T follicular helper cell (primary cell): ENCODE data around the gene B4GALNT4.
"Not testable (repeated sequence)": the region's sequence is repeated elsewhere in the genome, so short reads cannot be mapped to it uniquely, and the experiment has no call there.

Experiments used
- DNase-seq: peaks from one replicate; pipeline ENCODE4 v3.0.0-alpha.2; 2020; ENCODE audit warnings: low read depth

B4GALNT4 gene

GRCh38 chr11:393219-394033 lies 24.1 kb downstream of the B4GALNT4 start:
- no peak for DNase-seq

GRCh38 chr11:394034-394857 lies 24.9 kb downstream of the B4GALNT4 start, which contains the start of gene PKP3:
TSS of gene PKP3 (plus strand) at chr11:394209. CDS start at chr11:394293, 84 bp downstream.
- no peak for DNase-seq

- no peak for DNase-seq
These were observed 25.8 kb downstream of the B4GALNT4 start for GRCh38 chr11:394858-395655.

- no peak for DNase-seq
These were observed 26.6 kb downstream of the B4GALNT4 start for GRCh38 chr11:395866-396265.

GRCh38 chr11:396511-396947 lies 27.2 kb downstream of the B4GALNT4 start:
- no peak for DNase-seq

- no peak for DNase-seq
These were observed 27.7 kb downstream of the B4GALNT4 start for GRCh38 chr11:396948-397548.

GRCh38 chr11:398826-399225 lies 29.5 kb downstream of the B4GALNT4 start:
- no peak for DNase-seq

- no peak for DNase-seq
These were observed 30.5 kb downstream of the B4GALNT4 start for GRCh38 chr11:399731-400211.

- no peak for DNase-seq
These were observed 31.0 kb downstream of the B4GALNT4 start for GRCh38 chr11:400241-400689.

GRCh38 chr11:401196-401595 lies 31.9 kb downstream of the B4GALNT4 start:
- DNase-seq = not testable (repeated sequence)

GRCh38 chr11:403021-403760 lies 33.9 kb downstream of the B4GALNT4 start:
- DNase-seq = no peak

- no peak for DNase-seq
These were observed 34.6 kb downstream of the B4GALNT4 start for GRCh38 chr11:403761-404431.

GRCh38 chr11:404551-405264 lies 35.4 kb downstream of the B4GALNT4 start:
- DNase-seq = no peak

GRCh38 chr11:405323-405953 lies 36.1 kb downstream of the B4GALNT4 start:
- no peak for DNase-seq

GRCh38 chr11:405954-406795 lies 36.9 kb downstream of the B4GALNT4 start:
- no peak for DNase-seq

GRCh38 chr11:406796-407650 lies 37.7 kb downstream of the B4GALNT4 start:
- peak; percentile 86 for DNase-seq

- no peak for DNase-seq
These were observed 38.4 kb downstream of the B4GALNT4 start for GRCh38 chr11:407651-408123.
